PC-3 (cell line): ENCODE data around the gene HDHD3.

Source experiments
- CTCF ChIP-seq: fragments of 300-600 bp; sonication (generic); conservative IDR thresholded peaks from 2 replicates; pipeline ENCODE4 v1.5.1; 2017; ENCODE audit warnings: antibody characterized with exemption, low read depth, mild to moderate bottlenecking, low read length
- EZH2 ChIP-seq: fragments of 300-600 bp; sonication (generic); IDR thresholded peaks from one replicate; pipeline ENCODE4 v1.6.1; 2017; ENCODE audit warnings: antibody characterized with exemption, mild to moderate bottlenecking, low read length; ENCODE audit not compliant: unreplicated experiment

DNA sequence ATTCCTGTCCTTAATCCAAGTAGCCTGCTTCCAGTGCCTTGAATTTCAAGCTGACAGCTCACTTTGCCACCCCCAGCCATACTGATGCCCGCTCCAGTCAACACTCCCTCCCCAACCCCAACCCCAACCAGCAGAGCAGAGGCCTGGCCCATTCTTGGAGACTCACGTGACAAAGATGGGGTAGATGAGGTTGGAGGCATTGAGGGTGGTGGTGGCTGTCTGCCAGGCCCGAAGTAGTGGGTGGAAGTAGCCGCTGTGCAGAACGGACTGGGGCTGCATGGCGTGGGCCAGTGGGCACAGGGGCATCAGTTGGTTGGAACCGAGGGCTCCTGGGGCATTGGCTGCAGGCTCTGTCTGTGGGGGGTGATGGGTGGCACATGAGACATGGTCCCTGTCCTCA is 16.5 kb upstream of the HDHD3 start:
- TF ChIP-seq EZH2 (no peak), CTCF (no peak)
